ENCODE data around the gene PIH1D1. TPM values are rescaled to one million over a fixed set of nuclear protein-coding genes. Genes with fewer than 3 reads are reported as not detected.
A peak's percentile ranks its signal among the peaks of the same experiment; 100 is the strongest.

The PIH1D1 gene
- total and polyA plus RNA-seq, 2 experiments from 2014 or later, result 103 to 164 TPM

GRCh38 chr19:49488046-49488862 lies 36.6 kb upstream of the PIH1D1 start:
- Histone ChIP-seq H3K9me2 (ENCODE audit: insufficient read depth) (no peaks in the 10 kb centered on the region), H2AFZ (no peak overlapping the region), H4K20me1 (replicated peaks; ENCODE audit: insufficient read depth) (peaks cover 23% of the 10 kb centered on the region), H3K4me3 (peak overlapping the region; percentile 95), H3K4me1 (ENCODE audit: insufficient read depth) (peaks cover 10% of the 10 kb centered on the region; the same call in 1 of the 2 replicates), H3F3A (replicated peaks; ENCODE audit: low read depth) (peaks cover 59% of the 10 kb centered on the region), H3K27ac (ENCODE audit: low read depth) (peak overlapping the region; percentile 100), H3K36me3 (ENCODE audit: insufficient read depth) (peaks cover 40% of the 10 kb centered on the region), H3K4me2 (peak overlapping the region; percentile 96), H3K27me3 (ENCODE audit: insufficient read depth) (no peaks in the 10 kb centered on the region), H3K79me2 (replicated peaks; ENCODE audit: insufficient read depth) (peaks cover 31% of the 10 kb centered on the region)
- peaks cover 13% of the 10 kb centered on the region; the same call in 2 of the 3 replicates for H3K4me1 Mint-ChIP-seq
- H3K36me3 Mint-ChIP-seq (ENCODE audit: low read depth), result peaks cover 60% of the 10 kb centered on the region
- H3K27me3 Mint-ChIP-seq (ENCODE audit: insufficient read depth, low read depth, poor library complexity), result peaks cover 59% of the 10 kb centered on the region
- TF ChIP-seq ZNF331 (CRISPR knock-in tag; IDR thresholded peaks at IDR 0.05; ENCODE audit: low read depth) (no peak), NANOG (IDR thresholded peaks at IDR 0.05; ENCODE audit: borderline replicate concordance) (no peak), EZH2 (IDR thresholded peaks at IDR 0.05; ENCODE audit: low read depth, unreplicated experiment) (no peak), ZNF114 (CRISPR knock-in tag; IDR thresholded peaks at IDR 0.05) (no peak), STAT1 (IDR thresholded peaks at IDR 0.05; ENCODE audit: unreplicated experiment) (no peak), REST (IDR thresholded peaks at IDR 0.05; ENCODE audit: unreplicated experiment) (no peak), CREB1 (CRISPR knock-in tag; IDR thresholded peaks at IDR 0.05; ENCODE audit: low read depth) (no peak), EZH2phosphoT487 (IDR thresholded peaks at IDR 0.05; ENCODE audit: unreplicated experiment) (no peak), POLR2AphosphoS5 (IDR thresholded peaks at IDR 0.05; ENCODE audit: low read depth) (no peak)
- H3K4me3 Mint-ChIP-seq, result peak overlapping the region; percentile 98
- ATAC-seq (peak; percentile 3; the same call in 2 of the 3 replicates), DNase-seq (ENCODE audit: low spot score) (no peak)
- peak overlapping the region; percentile 99 for H3K27ac Mint-ChIP-seq
- peaks cover 18% of the 10 kb centered on the region for H3K9me3 Mint-ChIP-seq

- Histone ChIP-seq H3K4me1 (ENCODE audit: insufficient read depth) (peaks cover 10% of the 10 kb centered on the region; the same call in 1 of the 2 replicates), H3K9me2 (ENCODE audit: insufficient read depth) (no peaks in the 10 kb centered on the region), H3K36me3 (ENCODE audit: insufficient read depth) (peaks cover 40% of the 10 kb centered on the region), H3K79me2 (replicated peaks; ENCODE audit: insufficient read depth) (peaks cover 31% of the 10 kb centered on the region), H3K27me3 (ENCODE audit: insufficient read depth) (no peaks in the 10 kb centered on the region), H3K27ac (ENCODE audit: low read depth) (peak within 1 kb of the TSS; percentile 100), H3K4me3 (peak within 1 kb of the TSS; percentile 95), H3K4me2 (peak within 1 kb of the TSS; percentile 96), H4K20me1 (replicated peaks; ENCODE audit: insufficient read depth) (peaks cover 23% of the 10 kb centered on the region), H2AFZ (no peak within 1 kb of the TSS), H3F3A (replicated peaks; ENCODE audit: low read depth) (peaks cover 51% of the 10 kb centered on the region)
- TF ChIP-seq ZNF331 (CRISPR knock-in tag; IDR thresholded peaks at IDR 0.05; ENCODE audit: low read depth) (no peak), ETS1 (IDR thresholded peaks at IDR 0.05) (peak; percentile 85), REST (IDR thresholded peaks at IDR 0.05; ENCODE audit: unreplicated experiment) (peak; percentile 35), POLR2AphosphoS5 (IDR thresholded peaks at IDR 0.05; ENCODE audit: low read depth) (peak; percentile 100), STAT1 (IDR thresholded peaks at IDR 0.05; ENCODE audit: unreplicated experiment) (no peak), JUNB (IDR thresholded peaks at IDR 0.05; ENCODE audit: unreplicated experiment) (no peak), CREB1 (CRISPR knock-in tag; IDR thresholded peaks at IDR 0.05; ENCODE audit: low read depth) (peak; percentile 95)
- Mint-ChIP-seq H3K4me1 (peaks cover 13% of the 10 kb centered on the region; the same call in 2 of the 3 replicates), H3K27me3 (ENCODE audit: insufficient read depth, low read depth, poor library complexity) (peaks cover 51% of the 10 kb centered on the region), H3K9me3 (peaks cover 14% of the 10 kb centered on the region), H3K27ac (peak within 1 kb of the TSS; percentile 99), H3K36me3 (ENCODE audit: low read depth) (peaks cover 52% of the 10 kb centered on the region), H3K4me3 (peak within 1 kb of the TSS; percentile 98)
- DNase-seq (ENCODE audit: low spot score), result peak; percentile 99
- peak; percentile 82 for ATAC-seq
Measured at GRCh38 chr19:49487277-49488045, 35.8 kb upstream of the PIH1D1 start, which contains the start of gene RPL13A. Gene RPL13A, plus strand, starts transcription at chr19:49487608. Its CDS starts 22 bp downstream, at chr19:49487630.

Data from GM23338 (cell line).